Prostate gland (tissue), 2 donors: ENCODE measurements around the gene IRF6. TPM values are rescaled to one million over a fixed set of nuclear protein-coding genes. Genes with fewer than 3 reads are reported as not detected.

Source experiments
- DNase-seq: peaks from one replicate; pipeline ENCODE4 v3.0.0-alpha.2; 2019; ENCODE audit warnings: low spot score
- H3K27ac ChIP-seq, 2 donors: fragments of 200-600 bp; sonication (generic); 2 replicates each; pipeline ENCODE4 v1.5.1; 2017 to 2019
- H3K27me3 ChIP-seq: fragments of 200-600 bp; sonication (generic); replicated peaks from 2 replicates; pipeline ENCODE4 v1.5.1; 2019; ENCODE audit not compliant: insufficient read depth
- H3K36me3 ChIP-seq, 2 donors: fragments of 200-600 bp; sonication (generic); 1 replicate in 1 of 2; 2 replicates in 1 of 2; pipeline versions ENCODE4 v1.5.1 to v1.8.1; 2017 to 2019
- H3K4me1 ChIP-seq: fragments of 200-600 bp; sonication (generic); replicated peaks from 2 replicates; pipeline ENCODE4 v1.5.1; 2019
- H3K4me3 ChIP-seq, 2 donors: fragments of 200-600 bp; sonication (generic); 2 replicates each; pipeline ENCODE4 v1.5.1; 2017 to 2019
- H3K9me3 ChIP-seq: fragments of 200-600 bp; sonication (generic); 2 replicates; pipeline ENCODE4 v1.5.1; 2017
- CTCF ChIP-seq, 4 experiments: fragments of 200-600 bp in 2 of 4; fragments of 450-650 bp in 2 of 4; sonication (generic) in 2 of 4; IDR thresholded peaks; 1 replicate in 3 of 4; 2 replicates in 1 of 4; pipeline ENCODE4 v1.5.1; 2016 to 2019; ENCODE audit warnings: antibody characterized with exemption in 4 of 4, mild to moderate bottlenecking in 2 of 4, moderate library complexity in 2 of 4
- POLR2A ChIP-seq: fragments of 450-650 bp; IDR thresholded peaks from one replicate; pipeline ENCODE4 v1.6.1; 2016; ENCODE audit warnings: antibody characterized with exemption, mild to moderate bottlenecking
- POLR2AphosphoS5 ChIP-seq: sonication (generic); formaldehyde crosslinking; IDR thresholded peaks from one replicate; pipeline ENCODE4 v1.6.1; 2017; ENCODE audit warnings: antibody characterized with exemption
- WGBS: methylation state at CpG from one replicate; pipeline ENCODE4 v1.1.5; 2018; 5-methylcytosine and 5-hydroxymethylcytosine counted together
- intact Hi-C: fragments of 100-400 bp; cut with DNase I; formaldehyde crosslinking; loops from one replicate; pipeline ENCODE4 v1.14.2; 2022
- total RNA-seq, 2 donors: library from RNA; depleted of rRNA; stranded (reverse); fragments of >200 nt; gene quantifications; one replicate each; pipeline ENCODE4 v1.1.0, GENCODE V29; 2016

Gene IRF6
- total RNA-seq, 2 donors from 2014 or later, result 59.8 to 118 TPM

GRCh38 chr1:209741889-209742288, 64.1 kb downstream of the IRF6 start:
- intact Hi-C loops, result no loop called here
- H3K27ac ChIP-seq, result no peak overlapping the region

GRCh38 chr1:209741193-209741592, 64.7 kb downstream of the IRF6 start:
- Histone ChIP-seq H3K4me3 (no peak overlapping the region), H3K9me3 (no peaks in the 10 kb centered on the region), H3K4me1 (peaks cover 3% of the 10 kb centered on the region), H3K27ac (no peak overlapping the region), H3K27me3 (no peaks in the 10 kb centered on the region), H3K36me3 (no peaks in the 10 kb centered on the region)
- intact Hi-C loops, result no loop called here
- WGBS, result 95% methylated on average over 3 of the region's 3 CpGs
- no peak for TF ChIP-seq CTCF (IDR thresholded peaks at IDR 0.05)
- TF ChIP-seq POLR2A, result no peak
- no peak for TF ChIP-seq POLR2AphosphoS5
- no peak for DNase-seq

More at GRCh38 chr1:209741889-209742288, 64.1 kb downstream of the IRF6 start:
- H3K36me3 ChIP-seq, result no peaks in the 10 kb centered on the region
- DNase-seq, result no peak
- peaks cover 5% of the 10 kb centered on the region for H3K4me1 ChIP-seq
- 84% methylated on average over 2 of the region's 2 CpGs for WGBS
- no peak for TF ChIP-seq CTCF (IDR thresholded peaks at IDR 0.05)
- no peak for TF ChIP-seq POLR2A
- TF ChIP-seq POLR2AphosphoS5, result no peak
- H3K4me3 ChIP-seq, result no peak overlapping the region
- no peaks in the 10 kb centered on the region for H3K27me3 ChIP-seq
- no peaks in the 10 kb centered on the region for H3K9me3 ChIP-seq

- no peaks in the 10 kb centered on the region for H3K4me1 ChIP-seq
- H3K27me3 ChIP-seq, result no peaks in the 10 kb centered on the region
- H3K36me3 ChIP-seq, result no peaks in the 10 kb centered on the region
- H3K4me3 ChIP-seq, result no peak overlapping the region
- TF ChIP-seq POLR2AphosphoS5 (no peak), POLR2A (no peak), CTCF (IDR thresholded peaks at IDR 0.05) (no peak)
- intact Hi-C loops, result no loop called here
- H3K9me3 ChIP-seq, result no peaks in the 10 kb centered on the region
- 82% methylated on average over 1 of the region's 1 CpG for WGBS
- no peak for DNase-seq
- no peak overlapping the region for H3K27ac ChIP-seq
Measured at GRCh38 chr1:209738270-209738669, 67.7 kb downstream of the IRF6 start.

- no peak overlapping the region for H3K27ac ChIP-seq
- 89% methylated on average over 5 of the region's 5 CpGs for whole genome bisulfite sequencing
- no peaks in the 10 kb centered on the region for H3K27me3 ChIP-seq
- no peaks in the 10 kb centered on the region for H3K36me3 ChIP-seq
- no peak for DNase-seq
- TF ChIP-seq POLR2A, result no peak
- no peak for TF ChIP-seq POLR2AphosphoS5
- no peak for TF ChIP-seq CTCF (IDR thresholded peaks at IDR 0.05)
- H3K4me1 ChIP-seq, result no peaks in the 10 kb centered on the region
- H3K4me3 ChIP-seq, result no peak overlapping the region
- no peaks in the 10 kb centered on the region for H3K9me3 ChIP-seq
- intact Hi-C loops, result no loop called here
Measured at GRCh38 chr1:209737118-209737505, 68.8 kb downstream of the IRF6 start.

GRCh38 chr1:209736490-209737117, 69.3 kb downstream of the IRF6 start:
- Histone ChIP-seq H3K4me3 (no peak overlapping the region), H3K27me3 (no peaks in the 10 kb centered on the region), H3K27ac (no peak overlapping the region), H3K4me1 (no peaks in the 10 kb centered on the region), H3K9me3 (no peaks in the 10 kb centered on the region), H3K36me3 (no peaks in the 10 kb centered on the region)
- intact Hi-C loops, result no loop called here
- TF ChIP-seq POLR2AphosphoS5 (no peak), POLR2A (no peak), CTCF (IDR thresholded peaks at IDR 0.05) (no peak)
- DNase-seq, result no peak
- WGBS, result 63% methylated on average over 3 of the region's 3 CpGs
